ENCODE results near the gene DHCR24.
A peak's percentile ranks its signal among the peaks of the same experiment; 100 is the strongest.
"Not testable (repeated sequence)": the region's sequence is repeated elsewhere in the genome, so short reads cannot be mapped to it uniquely, and the experiment has no call there.

Gene DHCR24, protein sequence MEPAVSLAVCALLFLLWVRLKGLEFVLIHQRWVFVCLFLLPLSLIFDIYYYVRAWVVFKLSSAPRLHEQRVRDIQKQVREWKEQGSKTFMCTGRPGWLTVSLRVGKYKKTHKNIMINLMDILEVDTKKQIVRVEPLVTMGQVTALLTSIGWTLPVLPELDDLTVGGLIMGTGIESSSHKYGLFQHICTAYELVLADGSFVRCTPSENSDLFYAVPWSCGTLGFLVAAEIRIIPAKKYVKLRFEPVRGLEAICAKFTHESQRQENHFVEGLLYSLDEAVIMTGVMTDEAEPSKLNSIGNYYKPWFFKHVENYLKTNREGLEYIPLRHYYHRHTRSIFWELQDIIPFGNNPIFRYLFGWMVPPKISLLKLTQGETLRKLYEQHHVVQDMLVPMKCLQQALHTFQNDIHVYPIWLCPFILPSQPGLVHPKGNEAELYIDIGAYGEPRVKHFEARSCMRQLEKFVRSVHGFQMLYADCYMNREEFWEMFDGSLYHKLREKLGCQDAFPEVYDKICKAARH

GRCh38 chr1:54886724-54887664, at the start of gene DHCR24:
DHCR24 (minus strand) TSS chr1:54887195; CDS start chr1:54887119, 76 bp downstream.
- DNase-seq, result peak; percentile 78

GRCh38 chr1:54936791-54937190, 49.8 kb upstream of the DHCR24 start:
- DNase-seq, result no peak

GRCh38 chr1:54934869-54935268, 47.9 kb upstream of the DHCR24 start:
- no peak for DNase-seq

DNA sequence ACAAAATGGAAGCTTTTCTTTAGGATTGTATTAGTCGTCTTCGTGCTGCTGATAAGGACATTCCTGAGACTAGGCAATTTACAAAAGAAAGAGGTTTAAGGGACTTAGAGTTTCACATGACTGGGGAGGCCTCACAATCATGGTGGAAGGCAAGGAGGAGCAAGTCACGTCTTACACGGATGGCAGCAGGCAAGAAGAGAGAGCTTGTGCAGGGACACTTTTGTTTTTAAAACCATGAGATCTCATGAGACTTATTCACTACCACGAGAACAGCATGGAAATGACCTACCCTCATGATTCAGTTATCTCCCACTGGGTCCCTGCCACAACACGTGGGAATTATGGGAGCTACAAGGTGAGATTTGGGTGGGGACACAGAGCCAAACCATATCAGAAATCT, 47.1 kb upstream of the DHCR24 start:
- not testable (repeated sequence) for DNase-seq

DNA sequence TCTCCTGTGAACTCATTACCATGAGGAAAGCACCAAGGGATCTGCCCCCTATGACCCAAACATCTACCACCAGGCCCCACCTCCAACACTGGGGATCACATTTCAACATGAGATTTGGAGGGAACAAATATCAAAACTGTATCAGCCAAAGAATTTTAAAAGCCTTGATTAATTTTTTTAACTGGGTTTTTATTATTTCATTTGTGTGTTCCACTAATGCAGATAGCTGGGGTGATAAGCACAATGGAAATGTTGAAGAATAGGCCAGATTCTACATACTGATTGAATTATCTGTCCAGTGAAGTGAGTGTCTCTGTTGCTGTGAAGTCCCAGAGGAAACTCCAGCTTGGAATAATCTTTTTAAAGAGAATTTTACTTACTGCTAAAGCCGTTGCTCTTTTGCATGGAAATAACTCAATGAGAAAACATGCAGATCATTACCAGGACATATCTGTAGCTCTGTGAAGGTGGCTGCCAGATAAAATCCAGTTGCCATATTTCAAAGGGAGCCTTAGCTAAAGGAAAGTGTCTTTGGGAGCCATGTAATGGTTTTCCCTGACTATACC, 44.4 kb upstream of the DHCR24 start:
- DNase-seq, result no peak

DNA sequence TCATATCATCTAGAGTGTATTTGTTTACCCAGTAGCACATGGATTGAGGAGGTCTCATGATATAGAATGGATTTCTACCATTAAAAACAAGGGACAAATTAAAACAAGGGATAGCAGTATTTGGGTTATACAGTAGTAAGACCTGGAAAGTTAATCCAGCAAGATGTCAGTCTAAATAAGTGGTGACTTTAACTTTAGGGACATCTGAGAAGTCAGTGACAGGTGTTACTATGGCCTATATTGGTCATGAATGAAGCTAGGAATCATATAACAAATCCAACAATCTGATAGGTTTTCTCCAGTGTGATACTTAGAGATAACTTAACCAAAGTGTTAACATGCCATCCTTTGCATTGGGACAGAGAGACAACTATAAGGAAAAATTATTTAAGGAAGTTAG, 42.7 kb upstream of the DHCR24 start:
- DNase-seq, result no peak

GRCh38 chr1:54928327-54928726, 41.3 kb upstream of the DHCR24 start:
- DNase-seq, result no peak

GRCh38 chr1:54927472-54928240, 40.7 kb upstream of the DHCR24 start:
- DNase-seq, result no peak

- DNase-seq, result peak; percentile 17
These were observed 40.0 kb upstream of the DHCR24 start for GRCh38 chr1:54926970-54927369.

- no peak for DNase-seq
These were observed 36.0 kb upstream of the DHCR24 start for GRCh38 chr1:54922921-54923421.

- DNase-seq, result no peak
These were observed 35.2 kb upstream of the DHCR24 start for GRCh38 chr1:54922040-54922761.

GRCh38 chr1:54919367-54920359, 32.7 kb upstream of the DHCR24 start:
- DNase-seq, result no peak

DNA sequence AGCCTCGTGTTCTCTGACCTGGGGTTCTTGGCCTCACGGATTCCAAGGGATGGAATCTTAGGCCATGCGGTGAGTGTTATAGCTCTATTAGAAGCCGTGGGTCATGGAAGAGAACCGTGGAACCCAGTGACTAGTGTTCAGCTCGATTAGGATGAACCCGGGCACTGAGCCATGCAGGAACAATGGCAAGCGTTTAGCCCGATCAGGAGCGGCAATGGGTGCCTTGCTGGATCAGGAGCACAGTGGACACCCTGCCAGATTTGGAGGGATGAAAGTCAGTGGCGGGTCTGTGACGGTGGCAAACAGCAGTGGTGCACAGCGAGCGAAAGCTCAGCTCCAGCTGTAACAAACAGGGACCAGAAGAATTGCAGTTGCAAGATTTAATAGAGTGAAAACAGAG, 24.1 kb upstream of the DHCR24 start:
- not testable (repeated sequence) for DNase-seq

DNA sequence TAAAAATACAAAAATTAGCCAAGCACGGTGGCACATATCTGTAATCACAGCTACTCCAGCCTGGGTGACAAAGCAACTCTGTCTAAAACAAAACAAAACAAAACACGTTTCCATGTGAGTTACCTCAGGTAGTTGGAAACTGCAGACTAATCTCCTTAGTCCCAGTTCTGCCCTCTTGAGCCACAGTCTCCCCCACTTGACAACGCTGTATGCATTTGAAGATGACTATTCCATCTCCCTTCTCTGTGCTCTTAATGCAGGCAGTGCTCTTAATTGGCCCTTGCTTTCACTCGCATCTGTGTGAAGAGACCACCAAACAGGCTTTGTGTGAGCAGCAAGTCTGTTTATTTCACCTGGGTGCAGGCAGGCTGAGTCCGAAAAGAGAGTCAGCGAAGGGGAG, 19.6 kb upstream of the DHCR24 start:
- DNase-seq, result no peak

- no peak for DNase-seq
These were observed 17.6 kb upstream of the DHCR24 start for GRCh38 chr1:54904476-54905048.

DNA sequence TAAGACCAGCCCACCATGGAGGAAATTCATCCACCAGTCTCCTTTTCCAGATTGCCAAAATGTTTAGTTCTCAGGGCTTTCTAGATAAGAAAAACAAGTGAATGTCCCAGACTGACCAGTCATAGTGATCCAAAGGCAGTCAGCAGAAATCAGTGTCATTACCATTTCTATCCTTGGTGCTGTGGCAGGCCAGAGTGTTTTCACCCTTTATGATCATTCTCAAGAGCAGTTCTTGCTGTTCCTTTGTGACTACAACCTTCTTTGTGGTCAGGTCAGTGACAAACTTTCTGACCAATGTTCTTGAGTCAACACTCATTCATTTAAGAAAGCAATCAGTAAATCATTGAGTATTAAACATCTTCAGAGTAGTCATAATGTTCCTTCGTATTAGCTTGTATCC, 7.3 kb upstream of the DHCR24 start:
- DNase-seq, result no peak

DNA sequence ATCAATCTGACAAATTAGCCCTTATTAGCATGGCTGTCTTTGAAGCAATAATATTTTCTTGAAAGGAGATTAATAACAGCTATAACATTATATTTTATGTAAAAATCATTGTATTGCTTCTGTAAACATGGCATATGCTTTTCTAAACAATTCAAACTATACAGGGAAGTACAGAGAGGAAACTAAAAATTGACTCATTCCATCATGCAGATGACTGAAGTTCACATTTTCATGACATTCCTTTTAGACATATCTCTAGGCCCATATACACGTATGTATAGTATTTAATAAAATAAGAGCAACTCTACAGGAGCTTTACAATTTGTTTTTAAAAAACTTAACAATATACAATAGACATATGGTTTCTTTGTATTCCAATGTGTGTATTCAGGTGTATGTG, 5.6 kb upstream of the DHCR24 start:
- no peak for DNase-seq

- no peak for DNase-seq
These were observed 2.2 kb upstream of the DHCR24 start for GRCh38 chr1:54889132-54889725.

DNA sequence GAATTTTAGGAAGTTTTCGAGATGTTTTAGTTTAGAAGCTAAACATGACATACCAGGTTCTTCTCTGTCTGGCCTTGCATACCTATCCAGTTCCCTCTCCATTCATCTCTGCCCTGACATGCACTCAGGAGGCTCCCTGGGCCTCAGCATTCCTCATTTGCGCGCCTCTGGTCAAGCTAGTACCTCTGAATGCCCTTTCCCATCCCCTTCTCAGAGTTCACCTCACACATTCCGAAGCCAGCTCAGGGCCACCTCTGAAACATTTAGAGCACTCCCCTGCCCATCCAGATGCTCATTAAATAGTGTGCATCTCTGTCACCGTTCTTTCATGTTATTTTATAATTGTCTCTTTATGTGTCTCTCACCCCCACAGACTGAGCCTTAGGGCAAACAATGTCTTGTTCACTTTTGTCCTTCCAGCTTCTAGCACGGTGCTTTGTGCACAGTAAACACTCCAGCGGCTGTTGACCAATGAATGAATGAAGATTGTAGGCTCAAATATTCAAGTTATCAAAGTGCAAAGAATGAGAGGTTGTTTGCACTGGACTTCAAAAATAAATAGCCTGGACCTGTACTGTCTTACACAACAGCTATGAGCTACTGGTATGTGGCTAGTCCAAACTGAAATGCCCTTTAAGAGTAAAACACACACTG, 1.2 kb upstream of the DHCR24 start:
- peak; percentile 0 for DNase-seq
